Ovary (tissue), 3 donors: ENCODE data around the gene VPS13A.

ENCODE experiments used
- CTCF ChIP-seq, 3 donors: fragments of 450-650 bp in 2 of 3; fragments of 200-600 bp in 1 of 3; IDR thresholded peaks; one replicate each; pipeline versions ENCODE4 v1.5.1 to v1.8.0; 2016 to 2022; ENCODE audit warnings: antibody characterized with exemption in 3 of 3, mild to moderate bottlenecking in 1 of 3
- EP300 ChIP-seq: sonication (generic); formaldehyde crosslinking; IDR thresholded peaks from one replicate; pipeline ENCODE4 v1.6.1; 2017; ENCODE audit warnings: antibody characterized with exemption
- POLR2A ChIP-seq: fragments of 450-650 bp; IDR thresholded peaks from one replicate; pipeline ENCODE4 v1.6.1; 2017; ENCODE audit warnings: antibody characterized with exemption, mild to moderate bottlenecking, moderate library complexity
- donor health status: DM: no; HTN: no; CAD: no.

- TF ChIP-seq EP300 (no peak), CTCF (IDR thresholded peaks at IDR 0.05) (no peak), POLR2A (no peak)
Observed at GRCh38 chr9:77284616-77285015, 107.3 kb downstream of the VPS13A start.
